Measurements from ENCODE around the gene MAPK10. TPM values are rescaled to one million over a fixed set of nuclear protein-coding genes. Genes with fewer than 3 reads are reported as not detected.
"Not testable (repeated sequence)": the region's sequence is repeated elsewhere in the genome, so short reads cannot be mapped to it uniquely, and the experiment has no call there.

MAPK10 gene
- total and polyA plus RNA-seq, 7 experiments from 2014 or later: 0.54 TPM; not detected in 6

DNA sequence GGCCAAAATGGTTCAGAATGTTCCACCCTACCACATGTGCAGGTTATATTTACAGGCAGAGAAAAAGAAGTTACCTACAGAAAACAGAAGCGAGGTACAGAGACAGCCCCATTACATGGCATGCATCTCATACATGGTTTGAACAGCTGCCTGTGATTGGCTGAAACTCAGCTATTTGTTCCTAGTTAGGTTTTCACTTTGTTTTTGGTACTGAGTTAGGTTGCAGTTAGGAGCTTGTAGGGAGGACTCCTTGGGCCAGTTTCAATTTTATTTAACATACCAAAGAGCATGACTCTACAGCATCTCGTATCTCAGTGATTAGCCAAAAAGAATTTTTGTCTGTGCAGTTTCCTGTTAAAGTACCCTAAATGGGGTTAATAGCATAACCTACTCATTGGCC is 392.0 kb downstream of the MAPK10 start:
- H3K36me3 Mint-ChIP-seq: peaks cover 0 to 6% (median 0%) of the 10 kb centered on the region in 5 donors
- H3K4me3 Mint-ChIP-seq: no peak overlapping the region
- H3K27me3 Mint-ChIP-seq: no peaks in the 10 kb centered on the region
- Histone ChIP-seq H3K36me3 (ENCODE audit: control insufficient read depth in 2 of 3, insufficient read depth in 3 of 3, low read length in 3 of 3) (no peaks in the 10 kb centered on the region), H3K4me3 (ENCODE audit: low read length) (no peak overlapping the region), H3K27ac (ENCODE audit: low read depth, low read length) (no peak overlapping the region), H3K9me3 (ENCODE audit: control insufficient read depth in 2 of 3, low read length in 3 of 3) (no peaks in the 10 kb centered on the region), H3K4me1 (ENCODE audit: control insufficient read depth in 2 of 2, insufficient read depth in 2 of 2, low read length in 2 of 2) (no peaks in the 10 kb centered on the region), H3K27me3 (ENCODE audit: control insufficient read depth in 2 of 2, insufficient read depth in 2 of 2, low read length in 2 of 2) (no peaks in the 10 kb centered on the region)
- ATAC-seq (no peak), DNase-seq (no peak)
- no peak overlapping the region for H3K27ac Mint-ChIP-seq
- ChIA-PET POLR2A (no interaction called here), CTCF (no interaction called here)
- no peaks in the 10 kb centered on the region for H3K4me1 Mint-ChIP-seq
- intact Hi-C loops (cut with micrococcal nuclease): no loop called here
- peaks cover 0 to 5% (median 0%) of the 10 kb centered on the region in 11 donors for H3K9me3 Mint-ChIP-seq

- Histone ChIP-seq H3K27ac (ENCODE audit: low read depth, low read length) (no peak overlapping the region), H3K36me3 (ENCODE audit: control insufficient read depth in 2 of 3, insufficient read depth in 3 of 3, low read length in 3 of 3) (no peaks in the 10 kb centered on the region), H3K9me3 (ENCODE audit: control insufficient read depth in 2 of 3, low read length in 3 of 3) (no peaks in the 10 kb centered on the region), H3K4me3 (ENCODE audit: low read length) (no peak overlapping the region), H3K4me1 (ENCODE audit: control insufficient read depth in 2 of 2, insufficient read depth in 2 of 2, low read length in 2 of 2) (no peaks in the 10 kb centered on the region), H3K27me3 (ENCODE audit: control insufficient read depth in 2 of 2, insufficient read depth in 2 of 2, low read length in 2 of 2) (no peaks in the 10 kb centered on the region)
- H3K27ac Mint-ChIP-seq: no peak overlapping the region
- ChIA-PET POLR2A (no interaction called here), CTCF (no interaction called here)
- ATAC-seq (no peak), DNase-seq (no peak)
- H3K4me3 Mint-ChIP-seq: no peak overlapping the region
- intact Hi-C loops (cut with micrococcal nuclease): no loop called here
- peaks cover 0 to 6% (median 0%) of the 10 kb centered on the region in 5 donors for H3K36me3 Mint-ChIP-seq
- no peaks in the 10 kb centered on the region for H3K27me3 Mint-ChIP-seq
- H3K4me1 Mint-ChIP-seq: no peaks in the 10 kb centered on the region
- peaks cover 0 to 5% (median 0%) of the 10 kb centered on the region in 11 donors for H3K9me3 Mint-ChIP-seq
Observed at GRCh38 chr4:85966373-85966772, 393.5 kb downstream of the MAPK10 start.

DNA sequence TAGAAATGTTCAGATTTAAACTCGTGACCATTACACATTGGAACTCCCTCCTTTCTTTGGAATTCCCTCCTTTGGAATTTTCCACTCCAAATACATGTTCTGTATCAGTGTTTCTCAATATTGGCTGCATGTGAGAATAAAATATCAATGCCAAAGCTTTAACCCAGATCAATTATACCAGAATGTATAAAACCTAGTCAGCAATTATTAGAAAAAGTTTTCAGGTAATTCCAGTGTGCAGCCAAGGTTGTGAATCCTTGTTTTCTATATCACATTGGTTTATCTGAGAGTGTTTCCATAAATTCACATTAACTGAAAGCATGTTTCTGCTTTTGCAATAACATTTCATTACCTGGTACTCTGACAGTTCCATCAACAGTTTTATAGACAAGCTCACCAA is 394.3 kb downstream of the MAPK10 start:
- Mint-ChIP-seq H3K4me3 (no peak overlapping the region), H3K9me3 (peaks cover 0 to 5% (median 0%) of the 10 kb centered on the region in 11 donors), H3K27ac (no peak overlapping the region), H3K27me3 (no peaks in the 10 kb centered on the region), H3K4me1 (no peaks in the 10 kb centered on the region), H3K36me3 (peaks cover 0 to 6% (median 0%) of the 10 kb centered on the region in 5 donors)
- no peaks in the 10 kb centered on the region for H3K27me3 ChIP-seq (ENCODE audit: control insufficient read depth in 2 of 2, insufficient read depth in 2 of 2, low read length in 2 of 2)
- no peaks in the 10 kb centered on the region for H3K9me3 ChIP-seq (ENCODE audit: control insufficient read depth in 2 of 3, low read length in 3 of 3)
- H3K4me1 ChIP-seq (ENCODE audit: control insufficient read depth in 2 of 2, insufficient read depth in 2 of 2, low read length in 2 of 2): no peaks in the 10 kb centered on the region
- no peak overlapping the region for H3K27ac ChIP-seq (ENCODE audit: low read depth, low read length)
- ATAC-seq (no peak), DNase-seq (no peak)
- POLR2A ChIA-PET: no interaction called here
- CTCF ChIA-PET: no interaction called here
- intact Hi-C loops (cut with micrococcal nuclease): no loop called here
- no peaks in the 10 kb centered on the region for H3K36me3 ChIP-seq (ENCODE audit: control insufficient read depth in 2 of 3, insufficient read depth in 3 of 3, low read length in 3 of 3)
- H3K4me3 ChIP-seq (ENCODE audit: low read length): no peak overlapping the region

- H3K4me1 Mint-ChIP-seq; H3K36me3 ChIP-seq (ENCODE audit: control insufficient read depth in 2 of 3, insufficient read depth in 3 of 3, low read length in 3 of 3); H3K27me3 ChIP-seq (ENCODE audit: control insufficient read depth in 2 of 2, insufficient read depth in 2 of 2, low read length in 2 of 2); intact Hi-C loops (cut with micrococcal nuclease); H3K9me3 Mint-ChIP-seq; H3K36me3 Mint-ChIP-seq; H3K4me3 ChIP-seq (ENCODE audit: low read length); ATAC-seq; CTCF ChIA-PET; DNase-seq; H3K9me3 ChIP-seq (ENCODE audit: control insufficient read depth in 2 of 3, low read length in 3 of 3); H3K4me3 Mint-ChIP-seq; H3K27me3 Mint-ChIP-seq; H3K27ac ChIP-seq (ENCODE audit: low read depth, low read length); POLR2A ChIA-PET; H3K4me1 ChIP-seq (ENCODE audit: control insufficient read depth in 2 of 2, insufficient read depth in 2 of 2, low read length in 2 of 2); H3K27ac Mint-ChIP-seq: not testable (repeated sequence)
Observed at GRCh38 chr4:85965017-85965416, 394.8 kb downstream of the MAPK10 start.

DNA sequence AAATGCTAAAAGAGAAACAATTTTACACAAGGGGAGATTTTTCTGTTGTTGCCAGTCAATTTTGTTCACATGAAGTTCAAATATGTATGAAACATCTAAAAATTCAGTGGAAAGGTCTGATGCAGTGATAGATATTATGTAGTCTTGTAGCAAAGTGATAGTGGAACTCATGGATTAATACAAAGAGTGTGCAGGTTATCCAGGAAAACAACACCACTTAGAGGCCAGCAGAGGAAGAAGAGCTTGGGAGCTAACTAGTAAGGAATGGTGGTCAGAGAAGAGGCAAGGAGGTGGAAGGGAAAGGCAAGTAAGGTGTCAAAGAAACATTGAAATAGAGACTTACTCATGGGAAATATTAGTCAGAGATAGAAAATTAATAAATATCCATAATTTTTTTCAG is 395.6 kb downstream of the MAPK10 start:
- Histone ChIP-seq H3K36me3 (ENCODE audit: control insufficient read depth in 2 of 3, insufficient read depth in 3 of 3, low read length in 3 of 3) (no peaks in the 10 kb centered on the region), H3K4me1 (ENCODE audit: control insufficient read depth in 2 of 2, insufficient read depth in 2 of 2, low read length in 2 of 2) (no peaks in the 10 kb centered on the region), H3K9me3 (ENCODE audit: control insufficient read depth in 2 of 3, low read length in 3 of 3) (no peaks in the 10 kb centered on the region), H3K27me3 (ENCODE audit: control insufficient read depth in 2 of 2, insufficient read depth in 2 of 2, low read length in 2 of 2) (no peaks in the 10 kb centered on the region), H3K4me3 (ENCODE audit: low read length) (no peak overlapping the region), H3K27ac (ENCODE audit: low read depth, low read length) (no peak overlapping the region)
- Mint-ChIP-seq H3K9me3 (peaks cover 0 to 5% (median 0%) of the 10 kb centered on the region in 11 donors), H3K4me3 (no peak overlapping the region), H3K36me3 (peaks cover 0 to 6% (median 0%) of the 10 kb centered on the region in 5 donors), H3K27ac (no peak overlapping the region), H3K27me3 (no peaks in the 10 kb centered on the region), H3K4me1 (no peaks in the 10 kb centered on the region)
- DNase-seq (no peak), ATAC-seq (no peak)
- intact Hi-C loops (cut with micrococcal nuclease): no loop called here
- CTCF ChIA-PET: no interaction called here
- POLR2A ChIA-PET: no interaction called here

DNA sequence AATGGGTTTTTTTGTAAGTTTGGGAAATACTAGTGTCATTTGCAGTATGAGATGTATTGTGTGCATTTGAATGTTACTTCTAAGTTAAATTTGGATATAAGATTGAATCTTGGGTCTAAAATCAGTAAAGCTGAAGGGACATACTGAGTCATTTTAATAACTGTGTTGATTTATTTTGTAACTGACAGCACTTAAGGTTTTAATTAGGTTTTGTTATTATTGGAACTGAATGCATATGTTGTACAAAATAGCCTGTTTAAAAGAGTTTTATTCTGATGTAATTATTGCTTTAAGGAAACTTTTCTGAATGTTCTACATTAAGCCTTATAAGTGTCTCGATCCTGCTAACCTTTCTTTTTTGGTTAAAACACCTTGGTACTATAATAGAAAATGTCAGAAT is 396.6 kb downstream of the MAPK10 start:
- H3K9me3 Mint-ChIP-seq: peaks cover 0 to 5% (median 0%) of the 10 kb centered on the region in 11 donors
- H3K36me3 Mint-ChIP-seq: peaks cover 0 to 6% (median 0%) of the 10 kb centered on the region in 5 donors
- ChIA-PET CTCF (no interaction called here), POLR2A (no interaction called here)
- ATAC-seq (no peak), DNase-seq (no peak)
- no peak overlapping the region for H3K4me3 Mint-ChIP-seq
- no peak overlapping the region for H3K27ac ChIP-seq (ENCODE audit: low read depth, low read length)
- H3K4me1 ChIP-seq (ENCODE audit: control insufficient read depth in 2 of 2, insufficient read depth in 2 of 2, low read length in 2 of 2): no peaks in the 10 kb centered on the region
- intact Hi-C loops (cut with micrococcal nuclease): no loop called here
- no peaks in the 10 kb centered on the region for H3K9me3 ChIP-seq (ENCODE audit: control insufficient read depth in 2 of 3, low read length in 3 of 3)
- H3K4me1 Mint-ChIP-seq: no peaks in the 10 kb centered on the region
- no peaks in the 10 kb centered on the region for H3K27me3 ChIP-seq (ENCODE audit: control insufficient read depth in 2 of 2, insufficient read depth in 2 of 2, low read length in 2 of 2)
- H3K4me3 ChIP-seq (ENCODE audit: low read length): no peak overlapping the region
- H3K27ac Mint-ChIP-seq: no peak overlapping the region
- H3K27me3 Mint-ChIP-seq: no peaks in the 10 kb centered on the region
- H3K36me3 ChIP-seq (ENCODE audit: control insufficient read depth in 2 of 3, insufficient read depth in 3 of 3, low read length in 3 of 3): no peaks in the 10 kb centered on the region

GRCh38 chr4:85961887-85962286 is 398.0 kb downstream of the MAPK10 start:
- Mint-ChIP-seq H3K36me3 (peaks cover 0 to 6% (median 0%) of the 10 kb centered on the region in 5 donors), H3K4me1 (no peaks in the 10 kb centered on the region), H3K9me3 (peaks cover 0 to 5% (median 0%) of the 10 kb centered on the region in 11 donors), H3K27me3 (no peaks in the 10 kb centered on the region), H3K4me3 (no peak overlapping the region), H3K27ac (no peak overlapping the region)
- H3K4me3 ChIP-seq (ENCODE audit: low read length): no peak overlapping the region
- H3K36me3 ChIP-seq (ENCODE audit: control insufficient read depth in 2 of 3, insufficient read depth in 3 of 3, low read length in 3 of 3): no peaks in the 10 kb centered on the region
- no peaks in the 10 kb centered on the region for H3K9me3 ChIP-seq (ENCODE audit: control insufficient read depth in 2 of 3, low read length in 3 of 3)
- H3K4me1 ChIP-seq (ENCODE audit: control insufficient read depth in 2 of 2, insufficient read depth in 2 of 2, low read length in 2 of 2): no peaks in the 10 kb centered on the region
- ChIA-PET CTCF (no interaction called here), POLR2A (no interaction called here)
- ATAC-seq: no peak
- intact Hi-C loops (cut with micrococcal nuclease): no loop called here
- no peak overlapping the region for H3K27ac ChIP-seq (ENCODE audit: low read depth, low read length)
- no peaks in the 10 kb centered on the region for H3K27me3 ChIP-seq (ENCODE audit: control insufficient read depth in 2 of 2, insufficient read depth in 2 of 2, low read length in 2 of 2)
- no peak for DNase-seq
